Calu3 (cell line): ENCODE results near the gene SFSWAP. TPM values are rescaled to one million over a fixed set of nuclear protein-coding genes. Genes with fewer than 3 reads are reported as not detected.

Experiments used
- BruUV-seq: library from RNA; stranded (reverse); fragments of 400-500 nt; replicated peaks from 2 replicates; lab custom pipeline; 2021; lab: Mats Ljungman, UMichigan
- CTCF ChIA-PET: fragments of 300-600 bp; sonication (Branson Sonifier 250); formaldehyde crosslinking; loops from one replicate; lab custom pipeline; 2022; ENCODE audit warnings: antibody characterized with exemption; lab: Charles Lee
- DNase-seq: peaks from one replicate; pipeline ENCODE4 v3.0.0; 2022
- H3K27ac Mint-ChIP-seq: one replicate; pipeline ENCODE4 v1.8.0; 2022; ENCODE audit warnings: mixed read lengths; ENCODE audit not compliant: unreplicated experiment
- H3K27me3 Mint-ChIP-seq: one replicate; pipeline ENCODE4 v1.8.0; 2022; ENCODE audit warnings: mixed read lengths; ENCODE audit not compliant: unreplicated experiment
- H3K36me3 Mint-ChIP-seq: one replicate; pipeline ENCODE4 v1.8.0; 2022; ENCODE audit warnings: mild to moderate bottlenecking, moderate library complexity, mixed read lengths; ENCODE audit not compliant: insufficient read depth, unreplicated experiment
- H3K4me1 Mint-ChIP-seq: one replicate; pipeline ENCODE4 v1.8.0; 2022; ENCODE audit warnings: mild to moderate bottlenecking, low read depth, mixed read lengths; ENCODE audit not compliant: unreplicated experiment
- H3K4me3 Mint-ChIP-seq: one replicate; pipeline ENCODE4 v1.8.0; 2022; ENCODE audit warnings: mild to moderate bottlenecking, low read depth, moderate library complexity, mixed read lengths; ENCODE audit not compliant: unreplicated experiment
- H3K9me3 Mint-ChIP-seq: one replicate; pipeline ENCODE4 v1.8.0; 2022; ENCODE audit warnings: low read depth, mixed read lengths; ENCODE audit not compliant: unreplicated experiment
- CTCF ChIP-seq: fragments of 200-600 bp; IDR thresholded peaks from one replicate; pipeline ENCODE4 v1.8.0; 2022; ENCODE audit warnings: antibody characterized with exemption; ENCODE audit not compliant: unreplicated experiment
- intact Hi-C: fragments of 100-400 bp; cut with micrococcal nuclease; formaldehyde crosslinking; loops from one replicate; pipeline ENCODE4 v1.10.0; 2022; ENCODE audit not compliant: unreplicated experiment
- total RNA-seq: library from RNA; stranded (reverse); gene quantifications from 2 replicates; pipeline ENCODE4 v1.2.3, GENCODE V29; 2022

The SFSWAP gene
- total RNA-seq, 1 experiment from 2014 or later = 68.4 TPM

- H3K4me3 Mint-ChIP-seq = no peak overlapping the region
- DNase-seq = no peak
- intact Hi-C loops = no loop called here
- TF ChIP-seq CTCF = no peak
- peaks cover 8% of the 10 kb centered on the region for H3K4me1 Mint-ChIP-seq
- CTCF ChIA-PET = no interaction called here
- no peaks in the 10 kb centered on the region for H3K27me3 Mint-ChIP-seq
- peaks cover 56% of the 10 kb centered on the region for H3K36me3 Mint-ChIP-seq
- no peaks in the 10 kb centered on the region for H3K9me3 Mint-ChIP-seq
- no TSS peak for BruUV-seq
- no peak overlapping the region for H3K27ac Mint-ChIP-seq
Measured at GRCh38 chr12:131751335-131751734, 40.4 kb downstream of the SFSWAP start.

GRCh38 chr12:131752451-131752850, 41.6 kb downstream of the SFSWAP start:
- DNase-seq = no peak
- Mint-ChIP-seq H3K27me3 (no peaks in the 10 kb centered on the region), H3K27ac (no peak overlapping the region), H3K4me1 (peaks cover 1% of the 10 kb centered on the region), H3K4me3 (no peak overlapping the region), H3K36me3 (peaks cover 60% of the 10 kb centered on the region), H3K9me3 (no peaks in the 10 kb centered on the region)
- intact Hi-C loops = no loop called here
- CTCF ChIA-PET = no interaction called here
- TF ChIP-seq CTCF = no peak
- BruUV-seq = no TSS peak

- no peak overlapping the region for H3K4me3 Mint-ChIP-seq
- intact Hi-C loops = no loop called here
- TF ChIP-seq CTCF = no peak
- no peaks in the 10 kb centered on the region for H3K9me3 Mint-ChIP-seq
- DNase-seq = no peak
- BruUV-seq = no TSS peak
- H3K36me3 Mint-ChIP-seq = peaks cover 58% of the 10 kb centered on the region
- no peak overlapping the region for H3K27ac Mint-ChIP-seq
- CTCF ChIA-PET = no interaction called here
- H3K4me1 Mint-ChIP-seq = no peaks in the 10 kb centered on the region
- H3K27me3 Mint-ChIP-seq = no peaks in the 10 kb centered on the region
Measured at GRCh38 chr12:131753005-131753404, 42.1 kb downstream of the SFSWAP start.

GRCh38 chr12:131753757-131754156, 42.9 kb downstream of the SFSWAP start:
- TF ChIP-seq CTCF = no peak
- DNase-seq = no peak
- no peaks in the 10 kb centered on the region for H3K9me3 Mint-ChIP-seq
- CTCF ChIA-PET = no interaction called here
- no TSS peak for BruUV-seq
- intact Hi-C loops = no loop called here
- peaks cover 65% of the 10 kb centered on the region for H3K36me3 Mint-ChIP-seq
- no peak overlapping the region for H3K4me3 Mint-ChIP-seq
- H3K4me1 Mint-ChIP-seq = no peaks in the 10 kb centered on the region
- no peak overlapping the region for H3K27ac Mint-ChIP-seq
- H3K27me3 Mint-ChIP-seq = no peaks in the 10 kb centered on the region
